Keratinocyte (primary cell): Measurements from ENCODE around the gene CYP4F22.

ENCODE experiments used
- CTCF ChIP-seq, 3 experiments: IDR thresholded peaks in 1 of 3; conservative IDR thresholded peaks in 1 of 3; optimal IDR thresholded peaks in 1 of 3; 2 replicates in 2 of 3; 3 replicates in 1 of 3; pipeline versions ENCODE3 to v1.5.1; 2011; ENCODE audit warnings: low read length in 3 of 3, mild to moderate bottlenecking in 3 of 3, moderate library complexity in 2 of 3, control low read depth in 1 of 3, inconsistent platforms in 1 of 3; ENCODE audit not compliant: insufficient read depth in 2 of 3; ENCODE audit errors: extremely low read depth in 1 of 3
- EZH2 ChIP-seq: IDR thresholded peaks from one replicate; pipeline ENCODE4 v1.6.1; 2012; ENCODE audit warnings: inconsistent platforms, mild to moderate bottlenecking, low read length, moderate library complexity

- TF ChIP-seq CTCF (optimal IDR thresholded peaks at IDR 0.05 in 1 of 3, IDR thresholded peaks at IDR 0.05 in 1 of 3, conservative IDR thresholded peaks at IDR 0.05 in 1 of 3; ENCODE audit: extremely low read depth in 1 of 3, insufficient read depth in 2 of 3, low read length in 3 of 3) (no peak), EZH2 (no peak)
Measured at GRCh38 chr19:15488489-15489226, 19.7 kb upstream of the CYP4F22 start.
